Measurements from ENCODE around the gene KATNAL2.

The KATNAL2 gene

GRCh38 chr18:47110492-47111274 is 193.3 kb downstream of the KATNAL2 start:
- DNase-seq (ENCODE audit: low read depth in 2 of 2): no peak

- DNase-seq (ENCODE audit: low read depth in 2 of 2): no peak
Observed at GRCh38 chr18:47113796-47114540, 196.6 kb downstream of the KATNAL2 start.

GRCh38 chr18:47115205-47115604 is 197.8 kb downstream of the KATNAL2 start:
- no peak for DNase-seq (ENCODE audit: low read depth in 2 of 2)

- no peak for DNase-seq (ENCODE audit: low read depth in 2 of 2)
Observed at GRCh38 chr18:47118981-47119380, 201.6 kb downstream of the KATNAL2 start.

GRCh38 chr18:47120428-47120827 is 203.0 kb downstream of the KATNAL2 start:
- DNase-seq (ENCODE audit: low read depth in 2 of 2): no peak

GRCh38 chr18:47121146-47121545 is 203.7 kb downstream of the KATNAL2 start:
- no peak for DNase-seq (ENCODE audit: low read depth in 2 of 2)

- no peak for DNase-seq (ENCODE audit: low read depth in 2 of 2)
Observed at GRCh38 chr18:47141289-47141688, 223.9 kb downstream of the KATNAL2 start.

- no peak for DNase-seq (ENCODE audit: low read depth in 2 of 2)
Observed at GRCh38 chr18:47143153-47143552, 225.8 kb downstream of the KATNAL2 start.

- DNase-seq (ENCODE audit: low read depth in 2 of 2): no peak
Observed at GRCh38 chr18:47143899-47144485, 226.6 kb downstream of the KATNAL2 start.

- DNase-seq (ENCODE audit: low read depth in 2 of 2): no peak
Observed at GRCh38 chr18:47146206-47146605, 228.8 kb downstream of the KATNAL2 start.

- DNase-seq (ENCODE audit: low read depth in 2 of 2): no peak
Observed at GRCh38 chr18:47149457-47150028, 232.1 kb downstream of the KATNAL2 start.

- peak; percentile 79 to 81 for DNase-seq (ENCODE audit: low read depth in 2 of 2)
Observed at GRCh38 chr18:47150029-47150823, 232.8 kb downstream of the KATNAL2 start, which contains the start of gene HDHD2. Gene HDHD2, minus strand, starts transcription at chr18:47150500. Its CDS starts 14,061 bp downstream, at chr18:47136439.

GRCh38 chr18:47150824-47151366 is 233.5 kb downstream of the KATNAL2 start:
- no peak for DNase-seq (ENCODE audit: low read depth in 2 of 2)

- no peak for DNase-seq (ENCODE audit: low read depth in 2 of 2)
Observed at GRCh38 chr18:47151439-47151838, 234.0 kb downstream of the KATNAL2 start.
